KMS-11 (cell line): ENCODE results near the gene AGFG2.

Experiments
- H2AFZ ChIP-seq: fragments of 200-600 bp; sonication (generic); 2 replicates; pipeline ENCODE4 v1.6.1; 2016; ENCODE audit warnings: antibody characterized with exemption, mixed run types, low read depth
- H3K27ac ChIP-seq: fragments of 200-600 bp; sonication (generic); 2 replicates; pipeline ENCODE4 v1.6.1; 2016; ENCODE audit warnings: mild to moderate bottlenecking, mixed run types
- H3K27me3 ChIP-seq: fragments of 200-600 bp; sonication (generic); 2 replicates; pipeline ENCODE4 v1.6.1; 2017; ENCODE audit warnings: mild to moderate bottlenecking, low read depth, mixed run types, moderate library complexity; ENCODE audit not compliant: insufficient read depth
- H3K36me3 ChIP-seq: fragments of 200-600 bp; sonication (generic); 2 replicates; pipeline ENCODE4 v1.6.1; 2017; ENCODE audit warnings: mild to moderate bottlenecking, mixed run types; ENCODE audit not compliant: insufficient read depth
- H3K4me1 ChIP-seq: fragments of 200-600 bp; sonication (generic); 2 replicates; pipeline ENCODE4 v1.6.1; 2016; ENCODE audit warnings: mild to moderate bottlenecking, low read depth, mixed run types; ENCODE audit not compliant: poor library complexity, severe bottlenecking
- H3K4me2 ChIP-seq: fragments of 200-600 bp; sonication (generic); 2 replicates; pipeline ENCODE4 v1.7.0; 2016; ENCODE audit warnings: mild to moderate bottlenecking, mixed run types
- H3K4me3 ChIP-seq: fragments of 200-600 bp; sonication (generic); IDR thresholded peaks from 2 replicates; pipeline ENCODE4 v1.6.1; 2017; ENCODE audit warnings: low read depth, low read length, mixed read lengths; ENCODE audit not compliant: insufficient read depth
- H3K79me2 ChIP-seq: fragments of 200-600 bp; sonication (generic); 2 replicates; pipeline ENCODE4 v1.6.1; 2016; ENCODE audit warnings: low read depth, mixed run types; ENCODE audit not compliant: insufficient read depth
- H3K9ac ChIP-seq: fragments of 200-600 bp; sonication (generic); 2 replicates; pipeline ENCODE4 v1.6.1; 2016; ENCODE audit warnings: mild to moderate bottlenecking, mixed run types
- H4K20me1 ChIP-seq: fragments of 200-600 bp; sonication (generic); 2 replicates; pipeline ENCODE4 v1.6.1; 2016; ENCODE audit warnings: mild to moderate bottlenecking, mixed run types; ENCODE audit not compliant: insufficient read depth
- TF ChIP-seq, protein P1 (sequence below): fragments of 200-600 bp; sonication (generic); conservative IDR thresholded peaks from 2 replicates; pipeline ENCODE4 v1.6.1; 2017; ENCODE audit warnings: low read depth, mild to moderate bottlenecking, antibody characterized with exemption, low read length, moderate library complexity, mixed read lengths

Gene AGFG2

GRCh38 chr7:100584683-100585510 lies 45.9 kb downstream of the AGFG2 start:
- Histone ChIP-seq H3K27me3 (peaks cover 16% of the 10 kb centered on the region), H3K4me1 (peaks cover 12% of the 10 kb centered on the region), H3K9ac (peak overlapping the region; percentile 72; the same call in 1 of the 2 replicates), H3K27ac (no peak overlapping the region), H2AFZ (peak overlapping the region; percentile 41; the same call in 1 of the 2 replicates), H3K79me2 (peaks cover 4% of the 10 kb centered on the region; the same call in 1 of the 2 replicates), H3K4me2 (peak overlapping the region; percentile 80), H3K36me3 (no peaks in the 10 kb centered on the region), H3K4me3 (no peak overlapping the region), H4K20me1 (no peaks in the 10 kb centered on the region)
- TF ChIP-seq, protein P1, sequence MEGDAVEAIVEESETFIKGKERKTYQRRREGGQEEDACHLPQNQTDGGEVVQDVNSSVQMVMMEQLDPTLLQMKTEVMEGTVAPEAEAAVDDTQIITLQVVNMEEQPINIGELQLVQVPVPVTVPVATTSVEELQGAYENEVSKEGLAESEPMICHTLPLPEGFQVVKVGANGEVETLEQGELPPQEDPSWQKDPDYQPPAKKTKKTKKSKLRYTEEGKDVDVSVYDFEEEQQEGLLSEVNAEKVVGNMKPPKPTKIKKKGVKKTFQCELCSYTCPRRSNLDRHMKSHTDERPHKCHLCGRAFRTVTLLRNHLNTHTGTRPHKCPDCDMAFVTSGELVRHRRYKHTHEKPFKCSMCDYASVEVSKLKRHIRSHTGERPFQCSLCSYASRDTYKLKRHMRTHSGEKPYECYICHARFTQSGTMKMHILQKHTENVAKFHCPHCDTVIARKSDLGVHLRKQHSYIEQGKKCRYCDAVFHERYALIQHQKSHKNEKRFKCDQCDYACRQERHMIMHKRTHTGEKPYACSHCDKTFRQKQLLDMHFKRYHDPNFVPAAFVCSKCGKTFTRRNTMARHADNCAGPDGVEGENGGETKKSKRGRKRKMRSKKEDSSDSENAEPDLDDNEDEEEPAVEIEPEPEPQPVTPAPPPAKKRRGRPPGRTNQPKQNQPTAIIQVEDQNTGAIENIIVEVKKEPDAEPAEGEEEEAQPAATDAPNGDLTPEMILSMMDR = no peak

DNA sequence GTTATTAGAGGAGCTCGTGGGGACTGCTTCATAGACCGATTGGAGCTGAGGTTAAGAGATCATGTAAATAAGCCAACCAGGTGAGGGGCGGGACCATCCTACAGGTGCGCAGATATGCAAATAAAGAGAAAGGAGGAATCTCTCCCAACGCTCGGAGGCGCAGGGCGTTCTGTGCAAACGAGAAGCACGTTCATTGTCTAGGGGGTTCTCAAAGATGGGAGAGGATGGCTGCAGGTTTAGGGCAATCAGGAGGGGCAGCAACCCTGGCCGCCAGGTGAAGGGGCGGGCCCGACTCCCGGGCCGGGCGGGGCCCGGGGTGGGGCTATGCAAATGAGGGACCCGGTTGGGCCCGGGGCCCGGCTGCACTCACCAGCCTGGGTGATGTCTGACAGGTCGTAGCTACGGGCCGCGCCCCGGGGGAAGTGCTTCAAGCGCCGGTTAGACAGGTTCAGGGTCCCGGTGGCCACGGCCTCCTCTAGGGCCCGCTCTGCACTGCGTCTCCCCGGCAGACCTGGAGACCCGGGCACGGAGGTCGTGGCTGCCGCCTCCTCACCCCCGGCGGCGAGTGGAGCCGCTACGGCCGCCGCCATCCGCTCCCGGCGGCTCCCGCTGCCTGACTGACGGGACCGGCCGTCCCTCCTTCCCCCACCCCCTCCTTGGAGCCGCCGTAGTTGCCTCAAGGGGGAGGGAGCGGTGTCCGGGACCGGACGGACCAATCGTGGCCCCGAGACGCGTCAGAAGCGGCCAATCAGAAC lies 46.7 kb downstream of the AGFG2 start, which contains the start of gene LRCH4:
LRCH4 (minus strand) TSS at position 619 of the 755 bp plus-strand sequence; CDS start at position 590, 29 bp downstream.
- Histone ChIP-seq H3K36me3 (no peaks in the 10 kb centered on the region), H2AFZ (peak within 1 kb of the TSS; percentile 79), H3K79me2 (peaks cover 4% of the 10 kb centered on the region; the same call in 1 of the 2 replicates), H3K4me3 (no peak within 1 kb of the TSS), H3K27ac (peak within 1 kb of the TSS; percentile 64), H4K20me1 (no peaks in the 10 kb centered on the region), H3K4me1 (peaks cover 12% of the 10 kb centered on the region), H3K27me3 (peaks cover 23% of the 10 kb centered on the region), H3K9ac (peak within 1 kb of the TSS; percentile 72; the same call in 1 of the 2 replicates), H3K4me2 (peak within 1 kb of the TSS; percentile 80)
- TF ChIP-seq, protein P1 = no peak

GRCh38 chr7:100586266-100587025 lies 47.4 kb downstream of the AGFG2 start, which contains the start of gene FBXO24:
Gene FBXO24 (plus strand): TSS chr7:100586328. CDS start chr7:100586626, 298 bp downstream.
- Histone ChIP-seq H3K9ac (peak within 1 kb of the TSS; percentile 72; the same call in 1 of the 2 replicates), H3K4me1 (peaks cover 12% of the 10 kb centered on the region), H4K20me1 (no peaks in the 10 kb centered on the region), H3K79me2 (peaks cover 4% of the 10 kb centered on the region; the same call in 1 of the 2 replicates), H3K27ac (peak within 1 kb of the TSS; percentile 64), H2AFZ (peak within 1 kb of the TSS; percentile 79), H3K4me2 (peak within 1 kb of the TSS; percentile 80), H3K4me3 (no peak within 1 kb of the TSS), H3K36me3 (no peaks in the 10 kb centered on the region), H3K27me3 (peaks cover 31% of the 10 kb centered on the region)
- TF ChIP-seq, protein P1 = no peak

DNA sequence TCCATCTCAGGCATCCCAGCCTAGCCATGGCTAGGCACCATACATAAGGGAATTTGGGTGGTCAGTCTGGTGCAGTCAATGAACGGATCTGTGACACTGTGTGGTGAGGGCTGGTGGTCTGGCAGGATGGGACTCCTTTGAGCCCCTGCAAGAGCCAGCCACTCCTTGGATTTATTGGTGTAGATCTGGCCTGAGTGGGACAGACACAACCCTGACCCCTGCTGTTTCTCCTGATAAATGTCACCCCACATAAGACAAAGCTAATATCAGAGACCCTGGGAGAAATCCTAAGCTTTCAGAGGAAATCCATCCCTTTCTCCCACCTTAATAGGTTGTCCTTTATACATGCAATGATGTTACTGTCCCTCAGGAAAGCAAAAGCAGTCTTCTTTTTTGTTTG lies 49.4 kb downstream of the AGFG2 start:
- Histone ChIP-seq H3K4me2 (no peak overlapping the region), H3K9ac (no peak overlapping the region), H3K36me3 (no peaks in the 10 kb centered on the region), H3K4me3 (no peak overlapping the region), H3K79me2 (peaks cover 4% of the 10 kb centered on the region; the same call in 1 of the 2 replicates), H3K27me3 (peaks cover 51% of the 10 kb centered on the region), H2AFZ (no peak overlapping the region), H3K27ac (no peak overlapping the region), H4K20me1 (no peaks in the 10 kb centered on the region), H3K4me1 (peaks cover 12% of the 10 kb centered on the region)
- TF ChIP-seq, protein P1 = 0 out of 2 replicates have a peak, but pooled peaks have one; percentile 51
